Medulla oblongata (tissue), 1 donor: ENCODE measurements around the gene NUTM2D.
"Not testable (repeated sequence)": the region's sequence is repeated elsewhere in the genome, so short reads cannot be mapped to it uniquely, and the experiment has no call there.

ENCODE experiments used
- DNase-seq: peaks from one replicate; pipeline ENCODE4 v3.0.0-alpha.2; 2015; ENCODE audit errors: extremely low spot score

Gene NUTM2D

GRCh38 chr10:87357444-87357843 is at the start of gene NUTM2D:
Gene NUTM2D, plus strand, starts transcription at chr10:87357744. Its CDS starts 522 bp downstream, at chr10:87358266.
- not testable (repeated sequence) for DNase-seq

GRCh38 chr10:87308702-87309101 is 48.8 kb upstream of the NUTM2D start:
- not testable (repeated sequence) for DNase-seq

GRCh38 chr10:87309657-87310056 is 47.9 kb upstream of the NUTM2D start:
- DNase-seq = not testable (repeated sequence)

GRCh38 chr10:87311521-87311920 is 46.0 kb upstream of the NUTM2D start:
- not testable (repeated sequence) for DNase-seq

GRCh38 chr10:87313649-87314359 is 43.7 kb upstream of the NUTM2D start:
- not testable (repeated sequence) for DNase-seq

- not testable (repeated sequence) for DNase-seq
These were observed 43.1 kb upstream of the NUTM2D start for GRCh38 chr10:87314360-87314973.

- DNase-seq = not testable (repeated sequence)
These were observed 36.0 kb upstream of the NUTM2D start for GRCh38 chr10:87321505-87321904.

- DNase-seq = not testable (repeated sequence)
These were observed 33.0 kb upstream of the NUTM2D start for GRCh38 chr10:87324559-87324958.

- not testable (repeated sequence) for DNase-seq
These were observed 29.6 kb upstream of the NUTM2D start for GRCh38 chr10:87327958-87328357.

GRCh38 chr10:87329131-87329530 is 28.4 kb upstream of the NUTM2D start:
- DNase-seq = not testable (repeated sequence)

- not testable (repeated sequence) for DNase-seq
These were observed 24.9 kb upstream of the NUTM2D start for GRCh38 chr10:87332687-87333086.

GRCh38 chr10:87340411-87340810 is 17.1 kb upstream of the NUTM2D start:
- DNase-seq = not testable (repeated sequence)

- DNase-seq = not testable (repeated sequence)
These were observed 15.9 kb upstream of the NUTM2D start for GRCh38 chr10:87341546-87342142.

GRCh38 chr10:87342249-87342710 is 15.3 kb upstream of the NUTM2D start:
- DNase-seq = peak; percentile 90

GRCh38 chr10:87342711-87343258 is 14.8 kb upstream of the NUTM2D start:
- peak; percentile 87 for DNase-seq

- not testable (repeated sequence) for DNase-seq
These were observed 11.8 kb upstream of the NUTM2D start for GRCh38 chr10:87345743-87346142.

GRCh38 chr10:87350161-87350560 is 7.4 kb upstream of the NUTM2D start:
- not testable (repeated sequence) for DNase-seq

GRCh38 chr10:87352825-87353224 is 4.7 kb upstream of the NUTM2D start:
- not testable (repeated sequence) for DNase-seq

- DNase-seq = not testable (repeated sequence)
These were observed 2.4 kb upstream of the NUTM2D start for GRCh38 chr10:87355110-87355509.

GRCh38 chr10:87358159-87358558 is 615 bp downstream of the NUTM2D start:
- DNase-seq = not testable (repeated sequence)

GRCh38 chr10:87369514-87370112 is 12.1 kb downstream of the NUTM2D start:
- not testable (repeated sequence) for DNase-seq

- not testable (repeated sequence) for DNase-seq
These were observed 16.5 kb downstream of the NUTM2D start for GRCh38 chr10:87374091-87374490.
